HepG2 (cell line): ENCODE data around the gene TSPAN31. TPM values are rescaled to one million over a fixed set of nuclear protein-coding genes. Genes with fewer than 3 reads are reported as not detected.

ENCODE experiments used
- ATAC-seq: fragments of 200-7000 bp; cut with Tn5 transposase; 3 replicates; pipeline ENCODE4 v1.9.1; 2020; ENCODE audit warnings: mild to moderate bottlenecking, moderate library complexity
- BruUV-seq: library from RNA; stranded (reverse); fragments of 400-500 nt; replicated peaks from 2 replicates; lab custom pipeline; 2021; lab: Mats Ljungman, UMichigan
- CTCF ChIA-PET: fragments of 300-600 bp; formaldehyde crosslinking; extraction: SDS; loops from one replicate; lab custom pipeline; 2021; ENCODE audit warnings: low total read pairs, inconsistent platforms, low intra/inter-chr PET ratio; lab: Yijun Ruan, JAX
- POLR2A ChIA-PET: fragments of 350-600 bp; sonication (Branson Sonifier 250); formaldehyde crosslinking; loops from one replicate; lab custom pipeline; 2020; ENCODE audit warnings: antibody characterized with exemption, inconsistent platforms; lab: Yijun Ruan, JAX
- DNase-seq: peaks from one replicate; pipeline ENCODE4 v3.0.0-alpha.2; 2015; ENCODE audit warnings: low spot score
- FAIRE-seq: peaks from 3 replicates; lab custom pipeline; 2011; peaks lifted over from hg19 to GRCh38; lab: Jason Lieb, UNC
- H2AFZ ChIP-seq: one replicate; pipeline ENCODE4 v1.6.1; 2011; ENCODE audit warnings: low read length, inconsistent platforms
- H3K27ac ChIP-seq: fragments of 300-600 bp; 3 replicates; pipeline ENCODE4 v1.8.0; 2011; ENCODE audit warnings: mixed run types, mild to moderate bottlenecking, mixed read lengths, low read length, inconsistent platforms; ENCODE audit not compliant: insufficient read depth; ENCODE audit errors: extremely low read length
- H3K27me3 ChIP-seq, 2 experiments: fragments of 200-600 bp in 1 of 2; 2 replicates in 1 of 2; 3 replicates in 1 of 2; pipeline versions ENCODE4 v1.6.0 to v1.8.0; 2011; ENCODE audit warnings: low read length in 2 of 2, mild to moderate bottlenecking in 2 of 2, moderate library complexity in 2 of 2, inconsistent platforms in 1 of 2; ENCODE audit not compliant: insufficient read depth in 2 of 2, control insufficient read depth in 1 of 2
- H3K36me3 ChIP-seq, 2 experiments: fragments of 200-600 bp in 1 of 2; replicated peaks in 1 of 2; 2 replicates in 1 of 2; 3 replicates in 1 of 2; pipeline versions ENCODE4 v1.5.1 to v1.8.0; 2011; ENCODE audit warnings: low read length in 2 of 2, inconsistent platforms in 1 of 2; ENCODE audit not compliant: insufficient read depth in 2 of 2, control insufficient read depth in 1 of 2
- H3K4me1 ChIP-seq: 2 replicates; pipeline ENCODE4 v1.5.1; 2012; ENCODE audit warnings: low read length, inconsistent platforms; ENCODE audit not compliant: insufficient read depth
- H3K4me2 ChIP-seq: 2 replicates; pipeline ENCODE4 v1.6.0; 2011; ENCODE audit warnings: low read depth, low read length, inconsistent platforms
- H3K4me3 ChIP-seq, 3 experiments: fragments of 200-600 bp in 1 of 3; sonication (generic), shearing (Covaris generic) in 1 of 3; replicated peaks in 1 of 3; 2 replicates each; pipeline ENCODE4 v1.5.1; 2011 to 2016; ENCODE audit warnings: low read length in 3 of 3, inconsistent platforms in 2 of 3, low read depth in 2 of 3, mild to moderate bottlenecking in 2 of 3, control low read depth in 1 of 3, mixed read lengths in 1 of 3; ENCODE audit not compliant: insufficient read depth in 1 of 3
- H3K79me2 ChIP-seq: one replicate; pipeline ENCODE4 v1.6.1; 2011; ENCODE audit warnings: low read length, inconsistent platforms; ENCODE audit not compliant: insufficient read depth
- H3K9ac ChIP-seq: 2 replicates; pipeline ENCODE4 v1.6.0; 2011; ENCODE audit warnings: mild to moderate bottlenecking, low read depth, low read length, inconsistent platforms; ENCODE audit not compliant: insufficient read depth
- H3K9me3 ChIP-seq: 2 replicates; pipeline ENCODE4 v1.5.1; 2012; ENCODE audit warnings: mild to moderate bottlenecking, low read length
- H4K20me1 ChIP-seq: 2 replicates; pipeline ENCODE4 v1.6.0; 2011; ENCODE audit warnings: inconsistent platforms, mild to moderate bottlenecking, low read length, moderate library complexity; ENCODE audit not compliant: insufficient read depth
- ARNT2 ChIP-seq: sonication (generic); formaldehyde crosslinking; IDR thresholded peaks from 2 replicates; pipeline ENCODE4 v1.8.0; 2022; ENCODE audit warnings: mild to moderate bottlenecking, low read depth, missing genetic modification reagents, moderate library complexity
- ATAD3A ChIP-seq: sonication (generic); formaldehyde crosslinking; IDR thresholded peaks from 2 replicates; pipeline ENCODE4 v1.4.0; 2020; ENCODE audit warnings: missing genetic modification reagents
- HIVEP1 ChIP-seq: sonication (generic); formaldehyde crosslinking; IDR thresholded peaks from 2 replicates; pipeline ENCODE4 v1.4.0; 2020; ENCODE audit warnings: mild to moderate bottlenecking, missing genetic modification reagents
- KDM5B ChIP-seq: sonication (generic); formaldehyde crosslinking; IDR thresholded peaks from 2 replicates; pipeline ENCODE4 v1.4.0; 2020; ENCODE audit warnings: missing genetic modification reagents, mild to moderate bottlenecking, borderline replicate concordance
- KLF6 ChIP-seq: IDR thresholded peaks from 2 replicates; pipeline ENCODE4 v1.8.0; 2016; ENCODE audit warnings: missing biosample characterization, missing genetic modification reagents
- SSRP1 ChIP-seq: IDR thresholded peaks from 2 replicates; pipeline ENCODE4 v1.6.1; 2016; ENCODE audit warnings: control low read depth
- THRA ChIP-seq: sonication (generic); formaldehyde crosslinking; IDR thresholded peaks from 2 replicates; pipeline ENCODE4 v1.4.0; 2020; ENCODE audit warnings: missing genetic modification reagents, borderline replicate concordance
- ZBTB38 ChIP-seq: sonication (generic); formaldehyde crosslinking; IDR thresholded peaks from 2 replicates; pipeline ENCODE4 v1.5.1; 2020; ENCODE audit warnings: mild to moderate bottlenecking, missing genetic modification reagents
- ZNF446 ChIP-seq: sonication (generic); formaldehyde crosslinking; IDR thresholded peaks from 2 replicates; pipeline ENCODE4 v1.5.0; 2020; ENCODE audit warnings: mild to moderate bottlenecking, missing genetic modification reagents
- ZNF704 ChIP-seq: sonication (generic); formaldehyde crosslinking; IDR thresholded peaks from 2 replicates; pipeline ENCODE4 v1.8.1; 2023; ENCODE audit warnings: mild to moderate bottlenecking, inconsistent platforms, moderate library complexity, missing genetic modification reagents, borderline replicate concordance
- ZNF776 ChIP-seq: sonication (generic); formaldehyde crosslinking; IDR thresholded peaks from 2 replicates; pipeline ENCODE4 v1.4.0; 2020; ENCODE audit warnings: mild to moderate bottlenecking, missing genetic modification reagents
- WGBS: methylation state at CpG from one replicate; pipeline ENCODE4 v1.1.6; 2017; ENCODE audit warnings: low lambda C conversion rate; 5-methylcytosine and 5-hydroxymethylcytosine counted together
- in situ Hi-C: cut with HindIII; loops from 2 replicates; pipeline ENCODE4 v1.10.0; 2017; ENCODE audit warnings: low pct_unique_long_range_greater_than_20kb; ENCODE audit not compliant: extremely low pct_ligation_motif_present
- intact Hi-C: fragments of 100-400 bp; cut with micrococcal nuclease; formaldehyde crosslinking; loops from one replicate; pipeline ENCODE4 v1.10.0; 2022; ENCODE audit not compliant: unreplicated experiment
- polyA plus RNA-seq, 8 experiments: library from polyadenylated mRNA; depleted of rRNA in 3 of 8; stranded (reverse) in 7 of 8; unstranded in 1 of 8; fragments of >200 nt; fragmentation: Illumina TruSeq in 4 of 8; extraction: Trizol in 4 of 8; gene quantifications; 2 replicates each; pipeline versions ENCODE4 v1.2.1 to v1.2.3, GENCODE V29; 2011 to 2016; ENCODE audit warnings: low read depth in 4 of 8, missing spikeins in 1 of 8, mixed read lengths in 1 of 8; ENCODE audit not compliant: insufficient read depth in 1 of 8
- total RNA-seq, 5 experiments: library from RNA; depleted of rRNA; stranded (reverse); fragments of >200 nt; fragmentation: Illumina TruSeq; extraction: Trizol; gene quantifications; 2 replicates each; pipeline ENCODE4 v1.2.3, GENCODE V29; 2016; ENCODE audit warnings: low read depth in 1 of 5

Gene TSPAN31
- total and polyA plus RNA-seq, 2 of the 13 experiments (the other 11 are each of a cell fraction or from before 2014, with no cell fraction given), result 10.4 to 24.6 TPM

- no TSS peak for BruUV-seq
- FAIRE-seq (no peak), ATAC-seq (no peak), DNase-seq (no peak)
- peaks cover 4% of the 10 kb centered on the region for H3K79me2 ChIP-seq
- ChIA-PET POLR2A (no interaction called here), CTCF (no interaction called here)
- in situ Hi-C loops, result no loop called here
- no peaks in the 10 kb centered on the region for H4K20me1 ChIP-seq
- no peak overlapping the region for H3K9ac ChIP-seq
- peaks cover 18% of the 10 kb centered on the region for H3K4me1 ChIP-seq
- H3K36me3 ChIP-seq, result peaks cover 4 to 7% of the 10 kb centered on the region in 2 experiments; a peak in 4 of 5 replicates
- H3K4me2 ChIP-seq, result no peak overlapping the region
- no peak overlapping the region for H2AFZ ChIP-seq
- H3K27ac ChIP-seq, result no peak overlapping the region
- no peaks in the 10 kb centered on the region; a peak in 1 of 5 replicates for H3K27me3 ChIP-seq
- intact Hi-C loops, result no loop called here
- TF ChIP-seq ARNT2 (CRISPR knock-in tag) (no peak), SSRP1 (CRISPR knock-in tag) (no peak), KDM5B (CRISPR knock-in tag) (no peak), KLF6 (CRISPR knock-in tag) (no peak), THRA (no peak), ZNF446 (CRISPR knock-in tag) (no peak), ATAD3A (CRISPR knock-in tag) (no peak), ZNF776 (CRISPR knock-in tag) (no peak), ZNF704 (CRISPR knock-in tag) (no peak), HIVEP1 (CRISPR knock-in tag) (no peak), ZBTB38 (CRISPR knock-in tag) (no peak)
- H3K9me3 ChIP-seq, result no peaks in the 10 kb centered on the region
- 98% methylated on average over 7 of the region's 7 CpGs for WGBS
- H3K4me3 ChIP-seq, result no peak overlapping the region
These were observed 32.5 kb downstream of the TSPAN31 start for GRCh38 chr12:57777367-57777766.
